WTC11 (cell line): ENCODE results near the gene STRIT1. TPM values are rescaled to one million over a fixed set of nuclear protein-coding genes. Genes with fewer than 3 reads are reported as not detected.

Experiments used
- ATAC-seq: fragments of 200-7000 bp; cut with Tn5 transposase; 2 replicates; pipeline ENCODE4 v1.10.0; 2021; ENCODE audit warnings: mild to moderate bottlenecking, moderate library complexity
- CTCF ChIA-PET: fragments of 300-600 bp; sonication (Branson Sonifier 250); formaldehyde crosslinking; loops from one replicate; lab custom pipeline; 2021; ENCODE audit warnings: antibody characterized with exemption; lab: Charles Lee
- POLR2A ChIA-PET: fragments of 350-600 bp; sonication (Branson Sonifier 250); formaldehyde crosslinking; loops from one replicate; lab custom pipeline; 2021; ENCODE audit warnings: antibody characterized with exemption; lab: Charles Lee
- DNase-seq: peaks from one replicate; pipeline ENCODE4 v3.0.0; 2021; ENCODE audit warnings: low spot score
- H3K27ac Mint-ChIP-seq: 2 replicates; pipeline ENCODE4 v1.8.0; 2021; ENCODE audit warnings: mixed read lengths
- H3K27me3 Mint-ChIP-seq: 2 replicates; pipeline ENCODE4 v1.8.0; 2021; ENCODE audit warnings: low read depth, mild to moderate bottlenecking, moderate library complexity, mixed read lengths
- H3K36me3 Mint-ChIP-seq: 2 replicates; pipeline ENCODE4 v1.8.0; 2021; ENCODE audit warnings: mixed read lengths
- H3K4me1 Mint-ChIP-seq: 2 replicates; pipeline ENCODE4 v1.8.0; 2022; ENCODE audit warnings: mixed read lengths
- H3K4me3 Mint-ChIP-seq: 2 replicates; pipeline ENCODE4 v1.8.0; 2021; ENCODE audit warnings: mild to moderate bottlenecking, moderate library complexity, mixed read lengths
- H3K9me3 Mint-ChIP-seq: 2 replicates; pipeline ENCODE4 v1.8.0; 2021; ENCODE audit warnings: mixed read lengths
- ELF4 ChIP-seq: sonication (generic); formaldehyde crosslinking; IDR thresholded peaks from 2 replicates; pipeline ENCODE4 v1.8.1; 2022; ENCODE audit warnings: low read depth, mild to moderate bottlenecking, moderate library complexity, missing genetic modification reagents
- FOXK1 ChIP-seq: sonication (generic); formaldehyde crosslinking; IDR thresholded peaks from 2 replicates; pipeline ENCODE4 v1.8.0; 2022; ENCODE audit warnings: mild to moderate bottlenecking, moderate library complexity, missing genetic modification reagents
- HMGA2 ChIP-seq: fragments of 250-450 bp; sonication (Bioruptor Pico); IDR thresholded peaks from 2 replicates; pipeline ENCODE4 v1.4.0; 2021; ENCODE audit warnings: mild to moderate bottlenecking, moderate library complexity
- NFATC4 ChIP-seq: fragments of 250-450 bp; sonication (Bioruptor Pico); IDR thresholded peaks from 2 replicates; pipeline ENCODE4 v1.9.0; 2021; ENCODE audit warnings: mild to moderate bottlenecking
- NFYB ChIP-seq: sonication (generic); formaldehyde crosslinking; conservative IDR thresholded peaks from 2 replicates; pipeline ENCODE4 v1.8.0; 2022; ENCODE audit warnings: low read depth, missing genetic modification reagents
- SMAD3 ChIP-seq: sonication (generic); formaldehyde crosslinking; IDR thresholded peaks from 2 replicates; pipeline ENCODE4 v1.8.0; 2022; ENCODE audit warnings: missing genetic modification reagents, mild to moderate bottlenecking, borderline replicate concordance
- TP53 ChIP-seq: sonication (generic); formaldehyde crosslinking; IDR thresholded peaks from 2 replicates; pipeline ENCODE4 v1.8.1; 2023; ENCODE audit warnings: mild to moderate bottlenecking, missing genetic modification reagents
- ZNF232 ChIP-seq: sonication (generic); formaldehyde crosslinking; IDR thresholded peaks from 2 replicates; pipeline ENCODE4 v1.8.0; 2022; ENCODE audit warnings: mild to moderate bottlenecking, missing genetic modification reagents
- ZNF317 ChIP-seq: sonication (generic); formaldehyde crosslinking; IDR thresholded peaks from 2 replicates; pipeline ENCODE4 v1.8.1; 2023; ENCODE audit warnings: low read depth, mild to moderate bottlenecking, moderate library complexity, missing genetic modification reagents, borderline replicate concordance
- ZNF671 ChIP-seq: fragments of 250-450 bp; sonication (Bioruptor Pico); IDR thresholded peaks from 2 replicates; pipeline ENCODE4 v1.8.0; 2021; ENCODE audit warnings: mild to moderate bottlenecking
- total RNA-seq: library from RNA; stranded (reverse); gene quantifications from 3 replicates; pipeline ENCODE4 v1.2.3, GENCODE V29; 2021
- TF ChIP-seq, protein P1 (sequence below): sonication (generic); formaldehyde crosslinking; IDR thresholded peaks from 2 replicates; pipeline ENCODE4 v1.8.1; 2022; ENCODE audit warnings: low read depth, mild to moderate bottlenecking, moderate library complexity, missing genetic modification reagents, borderline replicate concordance
- TF ChIP-seq, protein P2 (sequence below): fragments of 250-450 bp; sonication (Bioruptor Pico); conservative IDR thresholded peaks from 2 replicates; pipeline ENCODE4 v1.9.0; 2021; ENCODE audit warnings: mild to moderate bottlenecking
- TF ChIP-seq, protein P3 (sequence below): sonication (generic); formaldehyde crosslinking; IDR thresholded peaks from 2 replicates; pipeline ENCODE4 v1.8.0; 2022; ENCODE audit warnings: mild to moderate bottlenecking, missing genetic modification reagents
- TF ChIP-seq, protein P4 (sequence below): fragments of 250-450 bp; sonication (Bioruptor Pico); IDR thresholded peaks from 2 replicates; pipeline ENCODE4 v1.8.0; 2021; ENCODE audit warnings: mild to moderate bottlenecking
- TF ChIP-seq, protein P5 (sequence below): sonication (generic); formaldehyde crosslinking; IDR thresholded peaks from 2 replicates; pipeline ENCODE4 v1.8.1; 2023; ENCODE audit warnings: mild to moderate bottlenecking, missing genetic modification reagents
- TF ChIP-seq, protein P6 (sequence below): sonication (generic); formaldehyde crosslinking; IDR thresholded peaks from 2 replicates; pipeline ENCODE4 v1.8.0; 2023; ENCODE audit warnings: mild to moderate bottlenecking, missing genetic modification reagents
- TF ChIP-seq, protein P7 (sequence below): sonication (generic); formaldehyde crosslinking; IDR thresholded peaks from 2 replicates; pipeline ENCODE4 v1.8.0; 2022; ENCODE audit warnings: missing genetic modification reagents

The STRIT1 gene
- total RNA-seq, 1 experiment from 2014 or later: 0.33 TPM

DNA sequence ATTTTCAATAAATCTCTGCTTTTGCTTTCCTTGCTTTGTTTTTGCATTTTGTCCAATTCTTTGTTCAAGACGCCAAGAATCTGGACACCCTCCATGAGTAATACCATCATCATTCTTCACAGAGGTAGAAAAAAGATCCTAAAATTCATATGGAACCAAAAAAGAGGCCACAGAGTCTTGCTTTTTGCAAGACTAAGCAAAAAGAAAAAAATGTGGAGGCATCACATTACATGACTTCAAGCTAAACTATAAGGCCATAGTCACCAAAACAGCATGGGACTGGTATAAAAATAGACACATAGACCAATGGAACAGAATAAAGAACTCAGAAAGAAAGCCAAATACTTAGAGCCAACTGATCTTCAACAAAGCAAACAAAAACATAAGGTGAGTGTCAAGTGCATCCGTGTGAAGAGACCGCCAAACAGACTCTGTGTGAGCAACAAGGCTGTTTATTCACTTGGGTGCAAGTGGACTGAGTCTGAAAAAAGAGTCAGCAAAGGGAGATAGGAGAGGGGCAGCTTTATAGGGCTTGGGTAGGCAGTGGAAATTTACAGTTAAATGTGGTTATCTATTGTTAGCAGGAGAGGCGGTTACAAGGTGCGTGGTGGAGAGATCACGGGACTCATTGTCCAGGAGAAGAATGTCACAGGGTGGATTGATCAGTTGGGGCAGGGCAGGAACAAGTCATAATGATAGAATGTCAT lies 10.9 kb downstream of the STRIT1 start:
- ChIA-PET CTCF (no interaction called here), POLR2A (no interaction called here)
- DNase-seq (no peak), ATAC-seq (no peak; the same call in 1 of the 2 replicates)
- Mint-ChIP-seq H3K36me3 (no peaks in the 10 kb centered on the region; the same call in 1 of the 2 replicates), H3K27me3 (no peaks in the 10 kb centered on the region; the same call in 1 of the 2 replicates), H3K4me1 (peaks cover 5% of the 10 kb centered on the region), H3K27ac (no peak overlapping the region), H3K9me3 (peaks cover 13% of the 10 kb centered on the region), H3K4me3 (no peak overlapping the region)
- TF ChIP-seq NFYB (no peak), ZNF317 (CRISPR knock-in tag) (no peak), TP53 (CRISPR knock-in tag) (no peak), ZNF671 (no peak), NFATC4 (no peak), ZNF232 (CRISPR knock-in tag) (no peak), SMAD3 (CRISPR knock-in tag) (no peak), ELF4 (CRISPR knock-in tag) (no peak), FOXK1 (CRISPR knock-in tag) (no peak), HMGA2 (CRISPR knock-in tag) (no peak)
- TF ChIP-seq, protein P1, sequence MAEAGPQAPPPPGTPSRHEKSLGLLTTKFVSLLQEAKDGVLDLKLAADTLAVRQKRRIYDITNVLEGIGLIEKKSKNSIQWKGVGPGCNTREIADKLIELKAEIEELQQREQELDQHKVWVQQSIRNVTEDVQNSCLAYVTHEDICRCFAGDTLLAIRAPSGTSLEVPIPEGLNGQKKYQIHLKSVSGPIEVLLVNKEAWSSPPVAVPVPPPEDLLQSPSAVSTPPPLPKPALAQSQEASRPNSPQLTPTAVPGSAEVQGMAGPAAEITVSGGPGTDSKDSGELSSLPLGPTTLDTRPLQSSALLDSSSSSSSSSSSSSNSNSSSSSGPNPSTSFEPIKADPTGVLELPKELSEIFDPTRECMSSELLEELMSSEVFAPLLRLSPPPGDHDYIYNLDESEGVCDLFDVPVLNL (CRISPR knock-in tag): no peak
- TF ChIP-seq, protein P2, sequence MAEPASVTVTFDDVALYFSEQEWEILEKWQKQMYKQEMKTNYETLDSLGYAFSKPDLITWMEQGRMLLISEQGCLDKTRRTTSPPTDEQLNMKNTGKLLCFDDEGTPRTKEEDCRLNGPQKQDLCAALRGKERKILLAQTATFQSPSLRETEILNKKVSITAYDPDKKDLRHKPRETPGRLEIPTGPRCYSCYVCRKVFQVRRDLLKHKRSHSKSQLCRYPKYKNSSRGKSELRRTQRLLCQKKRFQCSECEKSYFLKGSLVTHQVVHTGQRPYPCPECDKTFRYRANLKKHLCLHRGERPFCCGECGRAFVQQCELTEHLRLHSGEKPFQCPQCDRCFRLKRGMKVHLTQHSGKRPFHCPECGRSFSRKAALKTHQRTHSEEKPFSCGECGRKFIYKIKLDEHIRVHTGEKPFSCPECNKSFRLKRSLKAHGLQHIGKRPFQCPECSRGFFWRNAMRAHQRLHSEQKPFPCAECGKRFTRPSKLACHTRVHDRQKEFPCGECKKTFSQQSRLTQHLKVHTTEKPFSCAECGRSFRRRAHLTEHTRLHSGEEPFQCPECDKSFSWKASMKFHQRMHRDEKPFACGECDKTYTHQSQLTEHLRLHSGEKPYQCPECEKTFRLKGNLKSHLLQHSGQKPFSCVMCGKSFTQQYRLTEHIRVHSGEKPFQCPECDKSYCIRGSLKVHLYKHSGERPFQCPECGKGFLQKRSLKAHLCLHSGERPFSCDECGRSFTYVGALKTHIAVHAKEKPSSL: no peak
- TF ChIP-seq, protein P3, sequence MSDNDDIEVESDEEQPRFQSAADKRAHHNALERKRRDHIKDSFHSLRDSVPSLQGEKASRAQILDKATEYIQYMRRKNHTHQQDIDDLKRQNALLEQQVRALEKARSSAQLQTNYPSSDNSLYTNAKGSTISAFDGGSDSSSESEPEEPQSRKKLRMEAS: no peak
- TF ChIP-seq, protein P4, sequence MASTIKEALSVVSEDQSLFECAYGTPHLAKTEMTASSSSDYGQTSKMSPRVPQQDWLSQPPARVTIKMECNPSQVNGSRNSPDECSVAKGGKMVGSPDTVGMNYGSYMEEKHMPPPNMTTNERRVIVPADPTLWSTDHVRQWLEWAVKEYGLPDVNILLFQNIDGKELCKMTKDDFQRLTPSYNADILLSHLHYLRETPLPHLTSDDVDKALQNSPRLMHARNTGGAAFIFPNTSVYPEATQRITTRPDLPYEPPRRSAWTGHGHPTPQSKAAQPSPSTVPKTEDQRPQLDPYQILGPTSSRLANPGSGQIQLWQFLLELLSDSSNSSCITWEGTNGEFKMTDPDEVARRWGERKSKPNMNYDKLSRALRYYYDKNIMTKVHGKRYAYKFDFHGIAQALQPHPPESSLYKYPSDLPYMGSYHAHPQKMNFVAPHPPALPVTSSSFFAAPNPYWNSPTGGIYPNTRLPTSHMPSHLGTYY (CRISPR knock-in tag): no peak
- TF ChIP-seq, protein P5, sequence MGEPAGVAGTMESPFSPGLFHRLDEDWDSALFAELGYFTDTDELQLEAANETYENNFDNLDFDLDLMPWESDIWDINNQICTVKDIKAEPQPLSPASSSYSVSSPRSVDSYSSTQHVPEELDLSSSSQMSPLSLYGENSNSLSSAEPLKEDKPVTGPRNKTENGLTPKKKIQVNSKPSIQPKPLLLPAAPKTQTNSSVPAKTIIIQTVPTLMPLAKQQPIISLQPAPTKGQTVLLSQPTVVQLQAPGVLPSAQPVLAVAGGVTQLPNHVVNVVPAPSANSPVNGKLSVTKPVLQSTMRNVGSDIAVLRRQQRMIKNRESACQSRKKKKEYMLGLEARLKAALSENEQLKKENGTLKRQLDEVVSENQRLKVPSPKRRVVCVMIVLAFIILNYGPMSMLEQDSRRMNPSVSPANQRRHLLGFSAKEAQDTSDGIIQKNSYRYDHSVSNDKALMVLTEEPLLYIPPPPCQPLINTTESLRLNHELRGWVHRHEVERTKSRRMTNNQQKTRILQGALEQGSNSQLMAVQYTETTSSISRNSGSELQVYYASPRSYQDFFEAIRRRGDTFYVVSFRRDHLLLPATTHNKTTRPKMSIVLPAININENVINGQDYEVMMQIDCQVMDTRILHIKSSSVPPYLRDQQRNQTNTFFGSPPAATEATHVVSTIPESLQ: no peak
- TF ChIP-seq, protein P6, sequence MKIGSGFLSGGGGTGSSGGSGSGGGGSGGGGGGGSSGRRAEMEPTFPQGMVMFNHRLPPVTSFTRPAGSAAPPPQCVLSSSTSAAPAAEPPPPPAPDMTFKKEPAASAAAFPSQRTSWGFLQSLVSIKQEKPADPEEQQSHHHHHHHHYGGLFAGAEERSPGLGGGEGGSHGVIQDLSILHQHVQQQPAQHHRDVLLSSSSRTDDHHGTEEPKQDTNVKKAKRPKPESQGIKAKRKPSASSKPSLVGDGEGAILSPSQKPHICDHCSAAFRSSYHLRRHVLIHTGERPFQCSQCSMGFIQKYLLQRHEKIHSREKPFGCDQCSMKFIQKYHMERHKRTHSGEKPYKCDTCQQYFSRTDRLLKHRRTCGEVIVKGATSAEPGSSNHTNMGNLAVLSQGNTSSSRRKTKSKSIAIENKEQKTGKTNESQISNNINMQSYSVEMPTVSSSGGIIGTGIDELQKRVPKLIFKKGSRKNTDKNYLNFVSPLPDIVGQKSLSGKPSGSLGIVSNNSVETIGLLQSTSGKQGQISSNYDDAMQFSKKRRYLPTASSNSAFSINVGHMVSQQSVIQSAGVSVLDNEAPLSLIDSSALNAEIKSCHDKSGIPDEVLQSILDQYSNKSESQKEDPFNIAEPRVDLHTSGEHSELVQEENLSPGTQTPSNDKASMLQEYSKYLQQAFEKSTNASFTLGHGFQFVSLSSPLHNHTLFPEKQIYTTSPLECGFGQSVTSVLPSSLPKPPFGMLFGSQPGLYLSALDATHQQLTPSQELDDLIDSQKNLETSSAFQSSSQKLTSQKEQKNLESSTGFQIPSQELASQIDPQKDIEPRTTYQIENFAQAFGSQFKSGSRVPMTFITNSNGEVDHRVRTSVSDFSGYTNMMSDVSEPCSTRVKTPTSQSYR: no peak
- TF ChIP-seq, protein P7, sequence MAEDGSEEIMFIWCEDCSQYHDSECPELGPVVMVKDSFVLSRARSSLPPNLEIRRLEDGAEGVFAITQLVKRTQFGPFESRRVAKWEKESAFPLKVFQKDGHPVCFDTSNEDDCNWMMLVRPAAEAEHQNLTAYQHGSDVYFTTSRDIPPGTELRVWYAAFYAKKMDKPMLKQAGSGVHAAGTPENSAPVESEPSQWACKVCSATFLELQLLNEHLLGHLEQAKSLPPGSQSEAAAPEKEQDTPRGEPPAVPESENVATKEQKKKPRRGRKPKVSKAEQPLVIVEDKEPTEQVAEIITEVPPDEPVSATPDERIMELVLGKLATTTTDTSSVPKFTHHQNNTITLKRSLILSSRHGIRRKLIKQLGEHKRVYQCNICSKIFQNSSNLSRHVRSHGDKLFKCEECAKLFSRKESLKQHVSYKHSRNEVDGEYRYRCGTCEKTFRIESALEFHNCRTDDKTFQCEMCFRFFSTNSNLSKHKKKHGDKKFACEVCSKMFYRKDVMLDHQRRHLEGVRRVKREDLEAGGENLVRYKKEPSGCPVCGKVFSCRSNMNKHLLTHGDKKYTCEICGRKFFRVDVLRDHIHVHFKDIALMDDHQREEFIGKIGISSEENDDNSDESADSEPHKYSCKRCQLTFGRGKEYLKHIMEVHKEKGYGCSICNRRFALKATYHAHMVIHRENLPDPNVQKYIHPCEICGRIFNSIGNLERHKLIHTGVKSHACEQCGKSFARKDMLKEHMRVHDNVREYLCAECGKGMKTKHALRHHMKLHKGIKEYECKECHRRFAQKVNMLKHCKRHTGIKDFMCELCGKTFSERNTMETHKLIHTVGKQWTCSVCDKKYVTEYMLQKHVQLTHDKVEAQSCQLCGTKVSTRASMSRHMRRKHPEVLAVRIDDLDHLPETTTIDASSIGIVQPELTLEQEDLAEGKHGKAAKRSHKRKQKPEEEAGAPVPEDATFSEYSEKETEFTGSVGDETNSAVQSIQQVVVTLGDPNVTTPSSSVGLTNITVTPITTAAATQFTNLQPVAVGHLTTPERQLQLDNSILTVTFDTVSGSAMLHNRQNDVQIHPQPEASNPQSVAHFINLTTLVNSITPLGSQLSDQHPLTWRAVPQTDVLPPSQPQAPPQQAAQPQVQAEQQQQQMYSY (CRISPR knock-in tag): no peak
